IPS-15b (cell line): Measurements from ENCODE around the gene HSPB9.

Experiments
- H3K27me3 ChIP-seq: one replicate; pipeline ENCODE4 v1.6.1; 2013; ENCODE audit warnings: low read length; ENCODE audit not compliant: control insufficient read depth, insufficient read depth
- H3K36me3 ChIP-seq: one replicate; pipeline ENCODE4 v1.6.1; 2013; ENCODE audit warnings: low read length; ENCODE audit not compliant: control insufficient read depth, insufficient read depth
- H3K4me1 ChIP-seq: one replicate; pipeline ENCODE4 v1.6.1; 2013; ENCODE audit warnings: mild to moderate bottlenecking, low read length; ENCODE audit not compliant: control insufficient read depth, insufficient read depth
- H3K4me3 ChIP-seq: one replicate; pipeline ENCODE4 v1.5.1; 2013; ENCODE audit warnings: low read depth, low read length
- H3K9ac ChIP-seq: one replicate; pipeline ENCODE4 v1.6.1; 2013; ENCODE audit warnings: low read depth, mild to moderate bottlenecking, low read length
- H3K9me3 ChIP-seq: one replicate; pipeline ENCODE4 v1.6.1; 2013; ENCODE audit warnings: mild to moderate bottlenecking, low read length; ENCODE audit not compliant: control insufficient read depth, insufficient read depth

HSPB9 gene, protein sequence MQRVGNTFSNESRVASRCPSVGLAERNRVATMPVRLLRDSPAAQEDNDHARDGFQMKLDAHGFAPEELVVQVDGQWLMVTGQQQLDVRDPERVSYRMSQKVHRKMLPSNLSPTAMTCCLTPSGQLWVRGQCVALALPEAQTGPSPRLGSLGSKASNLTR

DNA sequence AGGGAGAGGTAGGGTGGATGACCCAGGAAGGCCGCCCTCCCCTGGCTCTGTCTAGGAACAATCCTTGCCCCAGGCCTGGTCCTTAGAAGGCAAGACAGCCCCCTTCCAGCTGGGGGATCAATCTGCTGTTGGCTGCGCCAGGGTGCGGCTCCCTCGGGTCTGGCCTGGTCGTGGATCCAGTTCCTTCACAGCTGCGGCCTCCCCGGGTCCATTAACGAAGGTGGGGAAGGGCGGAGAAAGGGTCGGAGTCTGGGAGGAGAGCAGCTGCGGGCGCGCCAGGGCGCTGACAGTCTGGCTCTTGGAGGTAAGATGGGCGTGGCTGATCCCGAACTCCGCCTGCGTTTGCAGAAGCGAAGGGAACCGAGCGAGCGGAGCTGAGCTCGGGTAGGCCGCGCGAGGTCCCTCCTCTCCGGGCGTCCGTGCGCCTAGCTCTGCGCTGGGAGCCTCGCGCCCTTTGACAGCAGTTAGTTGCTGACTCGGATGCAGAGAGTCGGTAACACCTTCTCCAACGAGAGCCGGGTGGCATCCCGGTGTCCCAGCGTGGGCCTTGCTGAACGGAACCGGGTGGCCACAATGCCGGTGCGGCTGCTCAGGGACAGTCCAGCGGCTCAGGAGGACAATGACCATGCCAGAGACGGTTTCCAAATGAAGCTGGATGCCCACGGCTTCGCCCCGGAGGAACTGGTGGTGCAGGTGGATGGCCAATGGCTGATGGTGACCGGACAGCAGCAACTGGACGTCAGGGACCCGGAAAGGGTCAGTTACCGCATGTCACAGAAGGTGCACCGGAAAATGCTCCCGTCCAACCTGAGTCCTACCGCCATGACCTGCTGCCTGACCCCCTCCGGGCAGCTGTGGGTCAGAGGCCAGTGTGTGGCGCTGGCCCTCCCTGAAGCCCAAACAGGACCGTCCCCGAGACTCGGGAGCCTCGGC, at the start of gene HSPB9:
HSPB9 (plus strand) TSS at position 434 of the 933 bp plus-strand sequence; CDS start at position 481, 47 bp downstream.
- peak within 1 kb of the TSS; percentile 70 for H3K9ac ChIP-seq
- H3K36me3 ChIP-seq, result peaks cover 16% of the 10 kb centered on the region
- no peaks in the 10 kb centered on the region for H3K9me3 ChIP-seq
- peak within 1 kb of the TSS; percentile 50 for H3K4me3 ChIP-seq
- peaks cover 5% of the 10 kb centered on the region for H3K4me1 ChIP-seq
- no peaks in the 10 kb centered on the region for H3K27me3 ChIP-seq

DNA sequence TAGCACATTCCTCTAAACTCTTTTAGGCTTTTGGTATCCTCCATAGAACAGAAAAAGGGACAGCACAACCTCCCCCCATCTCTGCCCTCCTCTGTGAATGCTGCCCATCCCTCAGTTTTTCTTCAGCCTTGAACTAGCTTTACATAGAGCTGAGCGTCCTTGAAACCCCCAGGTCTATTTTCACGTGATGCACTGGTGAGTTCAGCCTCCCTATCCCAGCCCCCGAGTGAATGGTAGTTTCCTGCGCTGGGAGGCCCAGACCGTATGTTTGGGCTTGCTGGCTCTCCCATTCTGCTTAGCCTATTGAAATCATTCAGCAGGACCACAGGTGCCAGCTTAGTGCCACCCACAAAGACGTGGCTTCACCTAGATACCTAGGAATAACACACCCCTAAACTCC, 46.8 kb upstream of the HSPB9 start:
- peaks cover 8% of the 10 kb centered on the region for H3K27me3 ChIP-seq
- H3K36me3 ChIP-seq, result no peaks in the 10 kb centered on the region
- no peaks in the 10 kb centered on the region for H3K4me1 ChIP-seq
- no peaks in the 10 kb centered on the region for H3K9me3 ChIP-seq
- H3K4me3 ChIP-seq, result no peak overlapping the region
- no peak overlapping the region for H3K9ac ChIP-seq

GRCh38 chr17:42076797-42077559, 45.6 kb upstream of the HSPB9 start:
- Histone ChIP-seq H3K9ac (no peak overlapping the region), H3K9me3 (no peaks in the 10 kb centered on the region), H3K4me1 (no peaks in the 10 kb centered on the region), H3K4me3 (no peak overlapping the region), H3K27me3 (peaks cover 5% of the 10 kb centered on the region), H3K36me3 (no peaks in the 10 kb centered on the region)

DNA sequence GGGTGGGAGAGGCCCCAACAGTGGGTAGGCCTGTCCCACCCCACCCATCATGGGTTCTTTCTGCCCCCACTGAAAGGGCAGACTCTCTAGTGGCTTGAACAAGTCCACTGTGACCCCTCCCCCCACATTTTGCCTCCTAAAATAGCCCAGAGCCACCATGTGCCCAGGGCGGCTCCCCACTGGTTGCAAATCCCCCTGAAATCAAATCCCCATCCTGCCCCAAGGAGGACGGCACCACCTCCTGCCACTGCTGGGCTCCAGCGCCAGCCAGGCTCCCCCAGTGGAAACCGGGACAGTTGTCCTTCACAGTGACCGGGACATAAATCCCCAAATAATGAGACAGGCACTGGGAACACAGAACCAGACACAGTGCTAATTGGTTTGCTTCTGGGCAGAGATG, 44.8 kb upstream of the HSPB9 start:
- no peaks in the 10 kb centered on the region for H3K4me1 ChIP-seq
- H3K4me3 ChIP-seq, result no peak overlapping the region
- H3K9ac ChIP-seq, result no peak overlapping the region
- H3K9me3 ChIP-seq, result no peaks in the 10 kb centered on the region
- peaks cover 5% of the 10 kb centered on the region for H3K27me3 ChIP-seq
- H3K36me3 ChIP-seq, result no peaks in the 10 kb centered on the region

- no peaks in the 10 kb centered on the region for H3K4me1 ChIP-seq
- no peak overlapping the region for H3K4me3 ChIP-seq
- no peaks in the 10 kb centered on the region for H3K9me3 ChIP-seq
- H3K9ac ChIP-seq, result no peak overlapping the region
- no peaks in the 10 kb centered on the region for H3K27me3 ChIP-seq
- H3K36me3 ChIP-seq, result no peaks in the 10 kb centered on the region
Measured at GRCh38 chr17:42078396-42079043, 44.1 kb upstream of the HSPB9 start.

GRCh38 chr17:42079541-42079940, 43.1 kb upstream of the HSPB9 start:
- H3K27me3 ChIP-seq, result no peaks in the 10 kb centered on the region
- no peak overlapping the region for H3K4me3 ChIP-seq
- no peaks in the 10 kb centered on the region for H3K36me3 ChIP-seq
- H3K9me3 ChIP-seq, result no peaks in the 10 kb centered on the region
- H3K9ac ChIP-seq, result no peak overlapping the region
- no peaks in the 10 kb centered on the region for H3K4me1 ChIP-seq

GRCh38 chr17:42081516-42082129, 41.0 kb upstream of the HSPB9 start:
- no peak overlapping the region for H3K9ac ChIP-seq
- H3K4me3 ChIP-seq, result no peak overlapping the region
- no peaks in the 10 kb centered on the region for H3K9me3 ChIP-seq
- no peaks in the 10 kb centered on the region for H3K27me3 ChIP-seq
- H3K4me1 ChIP-seq, result no peaks in the 10 kb centered on the region
- H3K36me3 ChIP-seq, result no peaks in the 10 kb centered on the region

DNA sequence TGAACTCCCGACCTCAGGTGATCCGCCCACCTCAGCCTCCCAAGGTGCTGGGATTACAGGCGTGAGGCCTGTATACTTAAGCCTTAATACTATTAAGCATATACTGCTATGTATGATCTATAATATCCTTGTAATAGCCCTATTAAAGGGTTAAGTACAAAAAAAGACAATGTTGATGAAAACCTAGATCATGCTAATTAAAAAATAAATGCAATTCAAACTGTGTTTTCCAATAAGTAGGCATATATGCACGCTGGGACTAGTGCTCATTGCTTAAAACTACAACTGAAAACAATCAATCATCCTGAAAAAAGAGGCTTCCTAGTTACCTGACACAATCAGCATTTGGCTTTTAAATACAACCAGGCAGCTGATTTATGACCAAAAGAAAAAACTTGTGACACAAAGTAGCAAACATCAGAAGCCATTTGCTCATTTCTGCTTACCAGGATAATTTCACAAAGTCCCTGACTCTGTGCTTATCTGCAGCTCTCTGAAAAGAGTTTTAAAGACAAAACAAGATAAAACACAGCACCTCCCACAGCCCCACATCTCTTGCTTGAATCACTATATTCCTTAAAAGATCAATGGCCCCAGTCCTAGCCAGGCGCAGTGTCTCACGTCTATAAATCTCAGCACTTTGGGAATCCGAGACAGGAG, 35.4 kb upstream of the HSPB9 start:
- Histone ChIP-seq H3K4me3 (no peak overlapping the region), H3K36me3 (no peaks in the 10 kb centered on the region), H3K27me3 (no peaks in the 10 kb centered on the region), H3K4me1 (no peaks in the 10 kb centered on the region), H3K9ac (no peak overlapping the region), H3K9me3 (no peaks in the 10 kb centered on the region)

GRCh38 chr17:42087736-42088705, 34.6 kb upstream of the HSPB9 start:
- no peak overlapping the region for H3K9ac ChIP-seq
- no peaks in the 10 kb centered on the region for H3K36me3 ChIP-seq
- H3K27me3 ChIP-seq, result no peaks in the 10 kb centered on the region
- H3K4me1 ChIP-seq, result no peaks in the 10 kb centered on the region
- H3K9me3 ChIP-seq, result no peaks in the 10 kb centered on the region
- H3K4me3 ChIP-seq, result no peak overlapping the region

DNA sequence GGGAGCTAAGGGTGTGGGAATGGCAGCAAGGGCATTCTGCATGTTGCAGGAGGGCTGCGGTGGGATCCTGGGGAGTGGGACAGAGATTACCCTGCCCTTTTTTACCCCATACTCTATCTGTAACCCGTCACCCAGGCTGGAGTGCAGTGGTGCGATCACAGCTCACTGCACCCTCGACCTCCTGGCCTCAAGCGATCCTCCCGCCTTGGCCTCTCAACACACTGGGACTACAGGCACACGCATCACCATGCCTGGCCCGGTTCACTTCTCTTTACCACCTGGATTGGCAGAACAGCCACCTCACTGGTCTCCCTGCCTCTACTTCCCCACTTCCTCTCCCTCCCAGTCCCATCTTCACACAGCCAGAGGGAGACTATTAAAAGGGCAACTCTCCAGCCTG, 33.9 kb upstream of the HSPB9 start:
- H3K4me1 ChIP-seq, result no peaks in the 10 kb centered on the region

More for the DNA sequence above, 33.9 kb upstream of the HSPB9 start:
- H3K9ac ChIP-seq, result no peak overlapping the region
- H3K27me3 ChIP-seq, result no peaks in the 10 kb centered on the region
- no peak overlapping the region for H3K4me3 ChIP-seq
- H3K9me3 ChIP-seq, result no peaks in the 10 kb centered on the region
- no peaks in the 10 kb centered on the region for H3K36me3 ChIP-seq
